Measurements from ENCODE around the gene DSCAML1.

DSCAML1 gene

DNA sequence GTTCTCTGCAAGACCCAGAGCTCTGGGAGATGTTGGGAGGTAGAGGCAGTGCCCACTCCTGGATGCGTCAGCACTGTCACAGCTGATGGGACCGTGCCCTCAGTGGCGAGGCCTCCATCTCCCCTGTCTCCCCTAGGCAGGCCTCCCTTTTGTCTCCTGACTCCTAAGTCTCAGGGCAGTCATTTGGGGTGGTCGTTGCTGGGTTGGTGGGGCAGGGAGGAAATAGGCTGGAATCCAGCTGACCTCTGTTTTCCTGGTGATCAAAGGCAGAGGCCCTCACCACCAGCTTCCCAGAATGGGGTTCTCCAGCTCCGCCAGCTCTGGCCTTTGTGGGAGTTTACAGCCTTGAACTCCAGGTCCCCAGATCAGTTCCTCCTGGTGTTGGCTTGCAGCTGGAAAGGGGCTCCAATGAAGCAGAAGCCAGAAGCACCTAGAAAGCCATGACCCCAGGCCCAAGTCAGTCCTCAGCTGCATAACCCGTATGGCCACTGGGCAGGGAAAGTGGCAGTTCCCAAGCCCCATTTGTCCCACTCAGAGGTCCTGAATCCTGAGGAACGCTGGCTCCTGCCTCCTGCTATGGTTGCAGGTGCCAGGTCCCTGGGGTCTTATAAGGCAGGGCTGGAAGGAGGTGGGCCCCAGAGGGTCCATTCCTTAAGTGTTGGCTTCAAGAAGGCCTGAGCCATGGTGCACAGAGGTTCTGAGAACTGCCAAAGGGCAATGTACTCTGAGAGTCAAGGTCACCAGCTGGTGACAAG, 34.8 kb upstream of the DSCAML1 start:
- no peak for DNase-seq

DNA sequence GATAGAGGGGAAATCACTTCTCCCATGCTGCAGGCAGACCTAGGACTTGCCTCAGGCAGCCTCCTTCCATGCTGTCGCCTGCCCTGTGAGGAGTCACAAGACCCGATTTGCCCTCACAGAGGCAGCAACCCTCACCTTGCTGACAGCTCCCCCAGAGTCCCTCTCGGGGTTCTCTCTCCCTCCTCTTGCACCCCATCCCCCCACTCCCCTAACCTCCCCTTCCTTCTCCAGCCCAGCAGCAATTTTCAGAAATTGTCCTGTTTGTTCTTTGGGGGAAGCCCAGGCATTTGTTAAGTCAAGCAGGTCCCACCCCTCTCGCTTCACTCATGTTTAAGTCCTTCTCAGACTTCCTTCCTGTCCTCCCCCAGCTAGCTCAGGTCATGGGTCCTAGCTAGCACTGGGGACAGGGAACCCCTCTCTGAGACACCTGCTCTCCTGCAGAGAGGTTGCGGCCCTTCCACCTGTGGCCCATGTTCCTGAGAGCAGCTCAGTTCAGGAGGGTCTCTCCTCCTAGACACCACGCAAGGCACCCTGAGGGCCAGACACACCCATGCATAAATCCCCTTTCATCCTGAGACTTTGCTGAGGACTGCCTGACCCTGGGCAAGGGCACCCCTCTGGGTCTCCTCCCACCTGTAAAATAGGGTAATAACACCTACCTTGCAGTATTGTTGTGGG, 33.8 kb upstream of the DSCAML1 start:
- DNase-seq, result no peak

DNA sequence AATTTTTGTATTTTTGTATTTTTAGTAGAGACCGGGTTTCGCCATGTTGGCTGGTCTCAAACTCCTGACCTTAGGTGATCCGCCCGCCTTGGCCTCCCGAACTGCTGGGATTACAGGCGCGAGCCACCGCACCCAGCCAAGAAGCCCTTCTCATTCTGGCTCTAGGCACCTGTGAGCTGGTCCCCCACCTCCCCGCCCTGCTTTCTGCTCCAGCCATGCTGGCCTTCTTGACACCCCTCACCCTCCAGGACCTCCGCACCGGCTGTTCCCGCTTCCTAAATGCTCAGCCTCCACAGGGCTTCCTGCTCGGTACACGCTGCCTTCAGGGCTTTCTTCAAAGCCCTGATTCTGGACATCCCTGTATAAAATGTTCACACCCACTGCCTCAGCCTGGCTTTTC, 33.1 kb upstream of the DSCAML1 start:
- DNase-seq, result no peak

DNA sequence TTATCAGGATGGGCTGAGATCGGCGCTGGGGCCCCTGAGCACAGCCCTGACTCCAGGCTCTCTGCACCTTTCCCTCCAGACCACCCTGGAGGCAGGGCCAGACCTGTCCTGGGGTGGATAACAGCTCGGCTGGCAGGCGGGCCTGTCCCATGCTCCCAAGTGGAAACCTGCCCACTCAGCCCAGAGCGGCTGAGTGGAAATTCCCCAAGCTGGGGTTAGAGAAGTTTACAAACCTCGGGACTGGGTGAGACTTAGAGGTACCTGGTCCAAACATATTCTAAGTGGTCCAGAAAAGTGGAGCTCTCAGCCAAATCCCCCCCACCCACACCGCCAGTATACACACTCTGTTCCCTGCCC, 32.3 kb upstream of the DSCAML1 start:
- no peak for DNase-seq

DNA sequence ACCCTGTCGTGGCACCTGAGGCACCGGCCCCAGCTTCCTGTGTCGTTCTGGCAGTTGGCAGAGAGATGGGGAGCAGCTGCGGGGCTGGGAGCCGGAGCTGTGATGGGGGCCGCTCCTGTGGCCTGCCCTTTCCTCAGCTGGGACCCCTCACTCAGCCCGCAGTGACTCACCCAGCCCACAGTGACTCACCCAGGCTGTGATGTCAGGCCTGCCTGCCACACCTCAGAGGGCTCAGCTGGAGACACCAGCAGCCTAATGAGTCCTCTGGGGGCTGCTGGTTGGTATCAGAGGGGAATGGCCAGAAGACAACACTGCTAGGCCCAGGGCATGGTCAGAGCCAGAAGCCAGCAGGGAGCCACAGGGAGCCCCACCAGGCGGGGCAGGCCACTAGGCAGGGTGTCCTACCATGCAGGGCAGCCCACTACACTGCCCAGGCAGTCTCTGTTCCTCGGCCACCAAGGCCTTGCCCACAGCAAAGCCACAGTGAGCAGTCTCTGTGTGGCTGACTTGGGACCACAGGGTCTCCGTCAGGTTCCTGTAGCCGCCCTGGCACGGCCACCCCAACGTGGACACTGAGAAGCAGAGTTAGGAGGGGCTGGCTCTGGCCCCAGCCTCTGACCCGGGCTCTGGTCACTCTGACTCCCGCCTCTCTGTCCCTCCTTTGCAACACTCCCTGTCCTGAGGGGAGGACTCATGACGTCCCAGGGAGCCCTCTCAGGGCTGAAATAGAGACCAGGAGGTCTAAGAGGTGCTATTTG, 31.8 kb upstream of the DSCAML1 start:
- peak; percentile 87 to 88 for DNase-seq

DNA sequence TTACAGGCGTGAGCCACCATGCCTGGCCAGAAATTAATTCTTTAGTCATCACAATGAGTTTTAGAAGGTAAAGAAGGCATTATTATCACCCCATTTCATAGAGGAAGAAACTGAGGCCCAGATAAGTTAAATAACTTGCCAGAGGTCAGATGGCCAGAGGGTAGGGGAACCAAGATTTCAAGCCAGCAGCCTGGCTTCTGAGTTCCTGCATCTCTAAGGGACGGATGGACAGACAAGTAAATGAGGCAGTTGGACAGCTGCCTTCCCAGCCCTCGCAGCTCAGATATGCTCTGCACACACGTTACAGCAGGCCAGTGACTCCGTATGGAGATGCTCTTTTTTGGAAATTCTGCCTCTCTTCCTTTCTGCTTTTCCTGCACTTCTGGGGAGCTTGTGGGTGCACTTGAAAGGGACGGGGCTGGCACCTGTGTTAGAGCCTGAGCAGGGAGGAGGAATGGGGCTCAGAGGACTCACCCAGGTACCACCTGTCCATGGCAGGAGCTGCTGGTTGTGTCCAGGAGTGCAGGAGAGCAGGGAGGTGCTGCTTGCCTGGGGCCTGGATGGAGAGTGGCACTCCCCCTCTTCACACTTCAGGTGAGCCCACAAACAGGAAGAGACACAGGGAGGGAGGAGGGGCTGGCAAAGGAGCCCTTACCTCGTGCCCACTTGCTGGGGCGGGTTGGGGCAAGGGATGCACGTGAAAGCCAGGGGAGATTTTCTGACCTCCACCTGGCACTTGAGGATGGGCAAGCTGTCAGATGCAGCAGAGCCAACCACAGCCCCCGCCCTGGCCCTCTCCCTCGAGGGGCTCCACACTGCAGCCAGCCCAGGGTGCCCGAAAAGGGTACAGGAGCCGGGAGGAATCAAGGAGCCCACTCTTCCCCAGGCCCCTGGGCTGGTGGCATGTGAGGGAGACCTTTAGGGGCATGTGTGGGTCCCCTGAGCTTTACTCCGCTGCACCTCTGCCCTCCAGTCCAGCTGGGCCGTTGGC, 30.8 kb upstream of the DSCAML1 start:
- DNase-seq, result no peak

DNA sequence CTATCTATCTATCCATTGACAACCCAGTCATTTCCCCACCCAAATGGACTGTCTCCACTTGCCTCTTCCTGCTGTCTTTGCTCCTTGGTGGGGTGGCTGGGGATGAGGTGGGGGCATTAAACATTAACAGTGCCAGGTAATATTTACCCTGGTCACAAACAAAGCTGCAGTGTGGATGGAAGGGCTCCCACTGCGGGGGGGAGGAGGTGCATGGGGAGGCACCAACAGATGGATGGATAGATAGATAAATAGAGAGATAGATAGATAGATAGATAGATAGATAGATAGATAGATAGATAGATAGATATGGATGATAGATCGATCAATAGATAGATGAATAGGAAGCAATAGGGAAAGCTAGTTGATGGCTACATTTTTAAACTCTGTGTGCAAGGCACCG, 29.8 kb upstream of the DSCAML1 start:
- no peak for DNase-seq

DNA sequence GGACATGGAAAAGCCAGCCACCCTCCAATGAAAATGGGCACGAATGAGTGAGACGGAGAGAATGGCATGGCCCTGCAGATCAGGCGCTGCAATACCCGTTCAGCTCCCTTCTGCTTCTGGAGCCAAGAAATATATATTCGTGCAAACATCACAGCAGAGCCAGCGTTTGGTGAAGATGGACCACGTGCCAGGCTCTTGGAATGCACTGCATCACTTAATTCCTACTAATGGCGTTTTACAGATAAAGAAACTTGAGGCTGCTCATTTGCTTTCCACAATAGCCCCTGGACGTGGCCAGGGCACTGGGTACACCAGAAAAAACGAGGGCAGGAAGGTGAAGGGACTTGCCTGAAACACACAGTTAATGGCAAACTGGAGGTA, 29.2 kb upstream of the DSCAML1 start:
- no peak for DNase-seq

DNA sequence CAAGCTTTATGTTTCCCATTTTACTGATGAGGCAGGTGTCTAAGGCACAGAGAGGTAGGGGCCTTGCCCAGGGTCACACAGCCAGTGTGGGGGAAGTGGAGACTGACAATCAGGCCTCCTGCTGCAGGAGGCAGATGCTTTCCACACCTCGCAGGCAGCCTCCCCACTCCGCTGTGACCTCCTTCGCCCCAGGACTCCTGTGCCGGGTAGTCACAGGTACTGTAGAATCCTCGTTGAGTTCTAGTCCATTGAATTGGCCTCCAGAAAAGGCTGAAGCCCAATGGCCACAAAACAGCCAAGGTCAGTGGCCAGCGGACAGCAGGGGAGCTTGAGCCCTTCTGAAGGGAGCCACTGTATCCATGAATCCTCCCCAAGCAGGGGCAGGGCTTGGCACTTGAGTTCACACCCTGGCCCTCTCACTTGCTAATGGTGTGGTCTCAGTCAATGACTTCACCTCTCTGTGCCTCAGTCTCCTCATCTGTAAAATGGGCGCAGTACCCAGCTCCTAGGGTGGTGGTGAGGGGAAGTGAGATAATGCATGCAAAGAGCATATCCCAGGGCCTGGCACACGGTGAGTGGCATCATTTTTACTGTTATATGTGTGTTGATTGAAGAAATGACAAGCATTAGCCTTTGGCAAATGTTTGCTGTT, 28.6 kb upstream of the DSCAML1 start:
- DNase-seq, result no peak

DNA sequence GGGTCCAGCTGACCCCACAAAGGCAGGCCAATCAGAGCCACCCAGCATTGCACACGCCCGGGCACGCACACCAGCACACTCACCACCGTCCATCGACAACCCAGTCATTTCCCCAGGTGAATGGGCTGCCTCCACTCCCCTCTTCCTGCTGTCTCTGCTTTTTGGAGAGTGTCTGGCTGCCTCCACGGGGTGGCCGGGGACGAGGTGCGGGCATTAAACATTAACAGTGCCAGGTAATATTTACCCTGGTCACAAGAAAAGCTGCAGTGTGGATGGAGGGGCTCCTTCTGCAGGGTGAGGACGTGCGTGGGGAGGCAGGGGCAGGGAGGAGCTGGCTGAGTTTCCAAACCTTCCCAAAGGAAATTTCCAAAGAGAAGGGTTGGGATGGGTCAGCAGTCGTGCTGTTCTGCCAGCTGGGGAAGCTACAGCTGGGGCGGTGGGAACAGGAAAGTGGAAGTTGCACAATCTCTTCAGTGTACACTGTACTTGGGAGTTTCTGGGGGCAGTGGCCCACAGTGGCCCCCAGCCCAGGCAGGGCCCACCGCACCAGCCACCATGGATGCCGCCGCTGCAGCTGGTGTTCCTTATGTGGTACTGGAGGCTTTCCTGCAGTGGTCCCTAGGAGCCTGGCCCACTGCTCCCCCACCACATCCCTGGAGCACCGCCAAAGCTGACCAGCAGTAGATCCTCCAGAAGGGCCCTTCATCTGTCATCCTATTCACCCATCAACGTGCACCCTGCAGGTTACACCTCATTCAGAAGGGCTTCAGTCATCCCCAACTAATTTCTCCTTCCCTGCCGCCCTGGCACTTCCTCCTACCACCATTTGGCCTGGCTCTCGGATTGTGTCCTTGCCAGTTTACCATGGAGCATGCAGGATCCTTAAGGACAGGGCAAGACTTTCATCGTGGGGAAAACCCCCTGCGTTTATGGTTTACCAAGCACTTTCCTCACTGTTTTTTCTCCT, 27.8 kb upstream of the DSCAML1 start, which contains the start of gene FXYD2:
FXYD2 (minus strand) TSS at position 174 of the 967 bp plus-strand sequence; CDS start at position 108, 66 bp downstream.
- DNase-seq, result no peak

DNA sequence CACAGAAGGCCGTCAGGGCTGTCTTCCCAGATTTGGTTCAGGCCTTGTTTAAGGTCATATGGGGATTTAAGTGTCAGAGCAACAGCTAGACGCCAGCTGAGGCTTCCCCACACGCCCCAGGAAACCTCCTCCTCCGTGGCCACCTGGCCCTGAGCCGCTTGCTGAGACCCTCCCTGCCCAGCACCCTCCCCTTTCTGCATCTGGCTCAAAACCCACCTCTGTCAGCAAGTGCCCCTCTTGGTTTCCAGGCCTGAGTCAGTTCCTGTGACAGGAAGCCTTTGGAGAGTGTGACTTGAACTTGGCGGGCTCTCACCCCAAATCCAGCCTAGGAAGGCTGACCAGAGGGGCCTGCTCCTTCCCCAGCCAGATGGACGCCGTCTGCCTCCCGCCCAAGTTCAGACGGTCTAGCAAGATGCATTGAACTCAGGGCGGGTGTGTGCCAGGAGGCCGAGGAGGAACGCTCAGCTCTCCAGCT, 27.0 kb upstream of the DSCAML1 start:
- DNase-seq, result no peak

DNA sequence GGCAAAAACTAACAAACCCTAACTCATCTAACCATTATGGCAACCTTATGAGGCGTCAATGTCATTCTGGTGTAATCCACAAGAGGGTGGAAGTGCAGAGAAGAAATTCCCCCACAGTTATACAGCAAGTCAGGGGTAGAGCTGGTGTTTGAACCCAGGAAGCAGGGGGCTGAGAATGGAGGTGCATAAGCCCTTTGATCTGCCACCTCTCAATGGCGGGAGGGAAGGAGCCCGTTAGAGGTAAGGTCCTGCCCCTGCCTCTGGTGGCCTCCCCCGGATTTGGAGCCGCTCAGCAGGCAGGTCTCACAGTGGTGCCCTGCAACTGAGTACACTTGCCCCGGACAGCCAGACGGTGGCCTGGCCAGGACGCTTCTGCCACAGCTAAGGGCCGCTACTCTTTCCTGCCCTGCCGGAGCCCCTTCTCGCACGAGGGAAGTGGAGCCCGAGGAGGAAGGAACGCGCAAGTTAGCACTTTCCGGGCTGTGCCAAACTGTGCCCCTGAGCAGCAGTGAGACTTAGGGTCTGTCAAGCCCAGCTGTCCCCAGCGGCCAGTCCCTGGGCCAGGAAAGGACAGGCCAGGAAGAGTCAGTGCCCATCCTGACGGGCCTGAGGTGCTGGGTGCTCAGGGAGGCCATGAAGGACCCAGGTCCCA, 26.4 kb upstream of the DSCAML1 start:
- DNase-seq, result peak in 1 of 2 experiments; percentile 33

DNA sequence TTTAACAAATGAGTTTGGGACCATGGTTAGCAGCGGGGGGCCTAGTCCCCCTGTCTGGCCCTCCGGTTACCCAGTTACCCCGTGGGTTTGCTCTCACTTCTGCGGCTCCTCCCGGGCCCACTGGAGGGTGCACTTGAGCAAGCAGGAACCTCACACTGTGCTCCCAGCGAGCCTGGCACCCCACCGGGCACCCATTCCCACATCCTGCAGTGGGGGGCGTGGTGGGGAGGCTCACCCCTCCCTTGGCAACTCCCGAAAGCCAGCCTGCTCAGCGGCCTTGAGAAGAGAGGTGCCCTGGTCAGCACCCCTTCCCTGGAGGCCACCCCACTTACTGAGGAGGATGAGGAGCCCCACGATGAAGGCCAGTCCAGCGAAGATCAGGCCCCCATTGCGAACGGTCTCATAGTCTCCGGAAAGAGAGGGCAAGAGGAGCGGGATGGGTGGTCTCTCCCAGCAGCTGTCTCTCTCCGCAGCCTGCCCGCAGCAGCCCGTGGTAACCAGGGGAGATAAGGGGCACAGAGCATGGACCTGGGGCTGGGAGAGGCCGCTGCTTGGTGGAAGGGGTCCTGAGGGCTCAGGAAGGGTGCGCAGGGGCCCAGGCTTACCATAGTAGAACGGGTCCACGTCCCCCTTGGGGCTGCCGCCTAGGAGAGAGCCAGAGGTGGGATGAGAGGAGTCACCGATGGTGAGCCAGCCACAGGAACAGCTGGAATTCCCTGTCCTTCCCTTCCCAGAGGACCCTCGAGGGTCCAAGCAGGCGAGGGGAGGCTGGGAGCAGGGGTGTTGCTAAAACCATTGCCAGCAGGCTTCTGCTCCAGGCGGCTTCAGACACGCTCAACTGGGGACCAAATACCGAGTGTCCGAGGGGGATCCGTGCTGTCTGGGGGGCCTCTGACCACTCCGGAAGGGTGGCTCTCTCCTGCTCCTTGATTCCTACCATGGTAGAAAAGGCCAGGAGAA, 25.3 kb upstream of the DSCAML1 start:
- peak; percentile 54 to 55 for DNase-seq

DNA sequence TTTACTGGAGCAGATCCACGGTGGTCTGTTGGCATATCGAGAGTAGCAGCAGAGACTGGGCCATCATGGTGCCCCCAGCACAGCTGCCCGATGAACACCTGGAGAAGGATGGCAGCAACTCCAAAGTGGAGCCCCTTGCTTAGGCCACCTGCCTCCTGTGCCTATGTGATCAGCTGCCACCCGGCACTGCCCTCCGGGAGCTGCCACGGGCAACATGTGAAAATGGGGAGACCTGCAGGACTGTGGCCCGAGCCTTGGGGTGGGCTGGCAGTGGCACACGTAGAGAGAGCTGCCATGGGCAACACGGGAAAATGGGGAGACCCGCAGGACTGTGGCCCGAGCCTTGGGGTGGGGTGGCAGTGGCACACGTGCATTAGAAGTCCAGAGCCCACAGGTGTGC, 24.4 kb upstream of the DSCAML1 start:
- no peak for DNase-seq

DNA sequence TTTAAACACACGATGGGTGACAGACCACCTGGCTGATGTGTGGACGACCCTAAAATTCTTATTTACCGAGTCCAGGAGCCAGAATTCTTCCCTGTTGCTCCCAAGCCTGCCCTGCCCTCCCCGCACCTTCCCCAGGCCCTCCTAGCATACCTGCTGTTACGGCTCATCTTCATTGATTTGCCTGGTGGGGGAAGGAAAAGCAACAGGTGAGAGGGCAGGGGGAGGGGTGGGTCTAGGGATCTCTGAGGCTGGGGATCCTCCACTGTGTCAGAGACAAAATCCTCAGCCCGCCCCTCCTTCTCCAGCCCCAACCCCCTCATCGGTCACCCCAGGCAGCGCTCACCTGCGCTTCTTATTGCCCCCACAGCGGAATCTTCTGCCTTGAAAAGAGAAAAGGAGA, 23.5 kb upstream of the DSCAML1 start:
- DNase-seq, result no peak

DNA sequence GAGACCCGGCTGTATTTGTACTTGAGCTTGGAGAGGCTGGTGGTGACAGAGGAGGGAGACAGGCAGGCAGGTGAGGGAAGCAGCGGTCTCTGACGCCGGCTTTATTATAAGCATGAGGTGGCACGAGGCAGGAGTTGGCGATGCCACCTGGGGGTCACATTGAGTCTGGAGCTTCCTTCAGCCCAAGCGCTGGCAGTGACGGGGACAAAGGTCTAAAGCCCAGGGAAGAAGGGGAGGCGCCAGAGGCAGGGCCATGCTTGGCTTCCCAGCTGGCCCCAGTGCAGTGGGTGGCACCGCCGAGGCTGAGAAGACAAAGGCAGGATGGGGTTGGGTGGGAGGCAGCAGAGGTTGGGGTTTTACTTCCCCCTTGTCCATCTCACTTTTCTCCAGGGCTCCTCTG, 23.1 kb upstream of the DSCAML1 start:
- no peak for DNase-seq

DNA sequence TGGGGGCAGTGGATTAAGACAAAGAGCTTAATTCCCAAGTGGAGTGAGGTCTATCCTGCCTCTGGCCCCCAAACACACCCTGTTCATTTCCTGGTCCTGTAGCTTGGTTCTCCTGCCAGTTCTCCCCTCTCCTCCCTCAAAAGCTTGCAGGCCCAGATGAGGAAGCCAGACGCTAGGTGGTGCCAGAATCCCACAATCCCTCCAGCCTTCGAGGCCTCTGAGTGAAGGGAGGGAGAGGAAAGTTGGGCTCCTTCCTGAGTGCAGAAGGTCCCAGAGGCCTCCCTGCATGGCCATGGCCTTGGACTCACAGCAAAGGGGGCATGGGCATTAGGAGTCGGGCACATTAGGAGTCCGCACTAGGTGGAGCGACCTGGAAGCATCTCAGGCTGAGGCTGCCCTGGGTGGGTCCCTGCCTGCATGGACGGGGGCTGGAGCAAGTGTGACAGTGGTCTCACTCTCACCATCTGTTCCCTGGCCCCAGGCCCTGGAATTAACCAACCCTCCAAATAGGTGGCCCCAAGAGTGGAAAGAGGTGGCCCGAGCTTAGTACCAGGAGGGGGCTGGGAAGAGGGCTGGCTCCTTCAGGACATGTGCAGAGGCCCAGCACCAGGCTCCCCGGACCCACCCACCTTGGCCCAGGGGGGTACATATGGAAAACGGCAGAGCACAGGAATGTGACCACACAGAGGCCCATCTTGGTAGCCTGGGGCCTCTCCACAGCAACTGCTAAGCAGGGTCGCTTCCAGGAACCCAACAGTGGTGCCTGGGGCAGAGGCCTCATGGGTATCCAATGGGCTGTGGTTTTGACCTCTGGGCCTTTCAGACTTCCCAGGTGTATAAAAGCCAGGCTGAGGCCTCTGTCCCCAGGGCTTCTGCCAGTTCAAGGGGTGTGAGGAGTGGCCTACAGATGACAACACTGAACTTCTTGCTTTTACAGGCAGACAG, 22.4 kb upstream of the DSCAML1 start:
- no peak for DNase-seq

All from activated CD4-positive, alpha-beta T cell treated with anti-CD3 and anti-CD28 coated beads, Interleukin-2, amount 50 U/mL, for 4 hours (primary cell).